Activated naive CD4-positive, alpha-beta T cell treated with anti-CD3 and anti-CD28 coated beads, Interleukin-2, amount 50 U/mL, for 72 hours (primary cell): ENCODE results near the gene SERPINB2. TPM values are rescaled to one million over a fixed set of nuclear protein-coding genes. Genes with fewer than 3 reads are reported as not detected.
"Not testable (repeated sequence)": the region's sequence is repeated elsewhere in the genome, so short reads cannot be mapped to it uniquely, and the experiment has no call there.

ENCODE experiments used
- ATAC-seq, 2 donors: fragments of 150-1000 bp; cut with Tn5 transposase; 2 replicates each; pipeline ENCODE4 v1.10.0; 2021; ENCODE audit warnings: mild to moderate bottlenecking in 2 of 2, moderate library complexity in 2 of 2
- DNase-seq, 2 donors: peaks; one replicate each; pipeline ENCODE4 v3.0.0; 2021 to 2022; ENCODE audit warnings: low spot score in 2 of 2
- H3K27ac Mint-ChIP-seq, 2 donors: one replicate each; pipeline ENCODE4 v1.8.0; 2022; ENCODE audit warnings: mild to moderate bottlenecking in 2 of 2, mixed read lengths in 2 of 2
- H3K36me3 Mint-ChIP-seq, 2 donors: one replicate each; pipeline ENCODE4 v1.8.0; 2022; ENCODE audit warnings: mixed read lengths in 2 of 2
- H3K9me3 Mint-ChIP-seq, 2 donors: one replicate each; pipeline ENCODE4 v1.8.0; 2022; ENCODE audit warnings: mixed read lengths in 2 of 2
- total RNA-seq, 2 donors: library from RNA; stranded (reverse); gene quantifications; one replicate each; pipeline ENCODE4 v1.2.3, GENCODE V29; 2022

Gene SERPINB2
- total RNA-seq, 2 donors from 2014 or later = not detected

GRCh38 chr18:63906056-63906455 is 18.6 kb downstream of the SERPINB2 start:
- no peaks in the 10 kb centered on the region for H3K9me3 Mint-ChIP-seq
- no peak for DNase-seq
- no peak overlapping the region for H3K27ac Mint-ChIP-seq
- ATAC-seq = no peak
- H3K36me3 Mint-ChIP-seq = no peaks in the 10 kb centered on the region

- Mint-ChIP-seq H3K36me3 (no peaks in the 10 kb centered on the region), H3K27ac (no peak within 1 kb of the TSS), H3K9me3 (no peaks in the 10 kb centered on the region)
- peak in 1 of 2 donors; percentile 69 for ATAC-seq
- DNase-seq = no peak
Measured at GRCh38 chr18:63907664-63908063, 20.2 kb downstream of the SERPINB2 start, which contains the start of gene SERPINB10. TSS of gene SERPINB10 (plus strand) at chr18:63907958. CDS start at chr18:63915511, 7,553 bp downstream.

- DNase-seq (no peak), ATAC-seq (no peak)
- Mint-ChIP-seq H3K36me3 (no peaks in the 10 kb centered on the region), H3K9me3 (no peaks in the 10 kb centered on the region), H3K27ac (no peak overlapping the region)
Measured at GRCh38 chr18:63908858-63909257, 21.4 kb downstream of the SERPINB2 start.

- H3K27ac Mint-ChIP-seq = no peak overlapping the region
- ATAC-seq = no peak
Measured at GRCh38 chr18:63909870-63910269, 22.4 kb downstream of the SERPINB2 start.

GRCh38 chr18:63917817-63918216 is 30.3 kb downstream of the SERPINB2 start:
- DNase-seq (no peak), ATAC-seq (no peak)
- H3K27ac Mint-ChIP-seq = no peak overlapping the region
- H3K9me3 Mint-ChIP-seq = no peaks in the 10 kb centered on the region
- no peaks in the 10 kb centered on the region for H3K36me3 Mint-ChIP-seq

More at GRCh38 chr18:63909870-63910269, 22.4 kb downstream of the SERPINB2 start:
- H3K36me3 Mint-ChIP-seq = no peaks in the 10 kb centered on the region
- DNase-seq = no peak
- no peaks in the 10 kb centered on the region for H3K9me3 Mint-ChIP-seq

- no peak for ATAC-seq
- Mint-ChIP-seq H3K27ac (no peak overlapping the region), H3K36me3 (no peaks in the 10 kb centered on the region), H3K9me3 (no peaks in the 10 kb centered on the region)
- DNase-seq = no peak
Measured at GRCh38 chr18:63922049-63922448, 34.5 kb downstream of the SERPINB2 start.

GRCh38 chr18:63924551-63924950 is 37.0 kb downstream of the SERPINB2 start:
- Mint-ChIP-seq H3K27ac (no peak overlapping the region), H3K36me3 (no peaks in the 10 kb centered on the region), H3K9me3 (no peaks in the 10 kb centered on the region)
- no peak for DNase-seq
- no peak for ATAC-seq

- Mint-ChIP-seq H3K27ac (no peak overlapping the region), H3K36me3 (no peaks in the 10 kb centered on the region), H3K9me3 (no peaks in the 10 kb centered on the region)
- DNase-seq (no peak), ATAC-seq (no peak)
Measured at GRCh38 chr18:63928331-63928730, 40.8 kb downstream of the SERPINB2 start.

- ATAC-seq, H3K27ac Mint-ChIP-seq, DNase-seq, H3K36me3 Mint-ChIP-seq, H3K9me3 Mint-ChIP-seq: not testable (repeated sequence)
Measured at GRCh38 chr18:63929369-63929768, 41.9 kb downstream of the SERPINB2 start.

DNA sequence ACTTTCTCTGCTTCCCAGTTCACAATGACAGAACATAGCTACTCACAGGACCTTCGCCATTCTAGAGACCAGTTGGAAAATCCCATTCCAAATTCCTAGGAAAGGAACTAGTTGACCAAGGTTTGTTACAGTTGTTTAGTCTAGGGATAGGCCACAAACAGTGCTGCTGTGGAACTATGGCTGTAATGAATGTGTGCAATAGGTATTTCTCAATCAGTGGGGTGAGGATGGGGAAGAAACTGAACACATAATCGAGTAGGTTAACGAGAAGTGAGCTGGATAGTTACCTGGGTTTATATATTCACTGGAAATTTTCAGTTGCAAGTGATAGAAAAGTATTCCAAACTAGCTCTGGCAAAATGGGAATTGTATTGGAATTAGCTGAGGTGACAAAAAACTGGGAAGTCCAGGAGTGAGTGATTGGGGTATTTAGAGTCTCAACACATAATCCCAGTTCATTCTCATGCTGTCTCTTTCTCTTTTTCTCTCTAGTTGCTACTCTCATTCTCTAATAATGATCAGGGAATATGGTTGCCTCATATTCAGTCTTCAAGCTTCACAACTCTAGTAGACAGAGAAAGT is 43.4 kb downstream of the SERPINB2 start:
- no peaks in the 10 kb centered on the region for H3K9me3 Mint-ChIP-seq
- no peak for DNase-seq
- ATAC-seq = no peak
- no peak overlapping the region for H3K27ac Mint-ChIP-seq
- H3K36me3 Mint-ChIP-seq = no peaks in the 10 kb centered on the region

DNA sequence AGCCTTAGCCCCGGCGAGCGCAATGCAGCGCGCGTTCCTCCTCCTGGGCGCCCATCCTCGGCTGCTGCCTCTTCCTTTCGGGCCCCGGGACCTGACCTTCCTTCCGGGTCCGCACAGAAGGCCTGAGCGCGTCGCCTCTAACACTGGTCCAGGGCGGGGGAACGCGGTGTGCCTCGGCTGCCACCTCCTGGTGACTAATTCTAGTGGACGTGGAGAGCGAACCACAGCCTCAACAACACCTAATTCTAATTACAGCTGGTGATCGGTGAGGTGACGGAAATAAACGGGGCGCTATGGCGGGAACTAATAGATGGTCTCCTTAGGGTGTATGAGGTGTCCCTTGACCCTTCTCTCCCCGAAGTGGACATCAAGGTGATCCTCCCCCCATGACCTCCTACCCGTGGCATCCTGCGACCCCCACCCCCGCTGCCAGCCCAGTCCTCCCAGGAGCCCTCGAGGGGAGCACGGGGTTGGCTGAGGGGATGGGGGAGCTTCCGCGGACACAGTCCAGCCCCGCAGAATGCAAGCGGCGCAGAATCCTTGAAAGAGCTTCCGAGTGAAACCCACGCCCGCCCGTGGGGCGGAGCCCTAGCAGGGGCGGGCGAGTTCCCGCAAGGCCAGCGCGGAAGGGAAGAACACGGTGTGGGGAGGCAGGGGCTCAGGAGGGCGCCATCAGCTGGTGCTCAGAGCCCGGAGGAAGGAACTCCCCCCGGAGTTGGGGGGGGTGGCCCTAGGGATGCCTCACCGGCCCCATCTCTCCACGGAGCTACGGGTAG is 48.8 kb downstream of the SERPINB2 start:
- Mint-ChIP-seq H3K27ac (no peak overlapping the region), H3K9me3 (no peaks in the 10 kb centered on the region), H3K36me3 (no peaks in the 10 kb centered on the region)
- peak; percentile 83 to 92 for ATAC-seq
- DNase-seq = peak; percentile 56 to 60

DNA sequence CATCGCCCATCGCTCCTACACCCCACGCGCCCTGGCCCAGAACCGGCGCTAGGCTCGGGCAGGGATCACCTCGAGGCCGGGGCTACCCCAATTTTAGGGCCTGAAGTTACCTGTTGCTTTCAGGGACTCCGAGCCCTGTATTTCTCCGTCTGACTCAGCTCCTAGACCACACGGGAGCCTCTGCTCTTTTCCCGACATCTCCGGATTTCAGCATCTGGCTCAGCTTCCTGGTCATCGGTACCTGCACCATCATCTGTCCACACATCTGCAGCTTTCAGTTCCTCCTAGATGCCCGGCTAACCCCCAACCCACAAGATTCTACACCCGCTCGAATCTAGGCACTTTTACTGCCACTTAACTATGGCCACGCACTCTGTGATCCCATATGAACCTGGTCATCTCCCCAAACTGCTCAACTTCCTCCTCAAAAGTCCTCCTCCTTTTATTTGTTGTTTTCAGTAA is 49.5 kb downstream of the SERPINB2 start:
- no peak for DNase-seq
- ATAC-seq = no peak
- Mint-ChIP-seq H3K9me3 (no peaks in the 10 kb centered on the region), H3K36me3 (no peaks in the 10 kb centered on the region), H3K27ac (no peak overlapping the region)

GRCh38 chr18:63940008-63940407 is 52.5 kb downstream of the SERPINB2 start:
- ATAC-seq (no peak), DNase-seq (no peak)
- peaks cover 0 to 6% of the 10 kb centered on the region in 2 donors for H3K36me3 Mint-ChIP-seq
- no peak overlapping the region for H3K27ac Mint-ChIP-seq
- no peaks in the 10 kb centered on the region for H3K9me3 Mint-ChIP-seq

DNA sequence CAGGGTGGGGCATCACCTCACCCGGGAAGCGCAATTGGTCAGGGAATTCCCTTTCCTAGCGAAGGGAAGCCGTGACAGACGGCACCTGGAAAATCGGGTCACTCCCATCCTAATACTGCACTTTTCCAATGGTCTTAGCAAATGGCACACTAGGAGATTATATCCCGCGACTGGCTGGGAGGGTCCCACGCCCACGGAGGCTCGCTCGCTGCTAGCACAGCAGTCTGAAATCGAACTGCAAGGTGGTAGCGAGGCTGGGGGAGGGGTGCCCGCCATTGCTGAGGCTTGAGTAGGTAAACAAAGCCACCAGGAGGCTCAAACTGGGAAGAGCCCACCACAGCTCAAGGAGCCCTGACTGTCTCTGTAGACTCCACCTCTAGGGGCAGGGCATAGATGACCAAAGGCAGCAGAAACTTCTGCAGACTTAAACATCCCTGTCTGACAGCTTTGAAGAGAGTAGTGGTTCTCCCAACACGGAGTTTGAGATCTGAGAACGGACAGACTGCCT is 53.1 kb downstream of the SERPINB2 start:
- not testable (repeated sequence) for ATAC-seq, H3K27ac Mint-ChIP-seq, H3K36me3 Mint-ChIP-seq, DNase-seq, H3K9me3 Mint-ChIP-seq

- peaks cover 6 to 11% of the 10 kb centered on the region in 2 donors for H3K36me3 Mint-ChIP-seq
- peak overlapping the region in 1 of 2 donors; percentile 63 for H3K27ac Mint-ChIP-seq
- H3K9me3 Mint-ChIP-seq = peaks cover 5 to 6% of the 10 kb centered on the region in 2 donors
- no peak for ATAC-seq
- DNase-seq = no peak
Measured at GRCh38 chr18:63947051-63947790, 59.7 kb downstream of the SERPINB2 start.

- DNase-seq (peak; percentile 64 to 69), ATAC-seq (peak; percentile 70 to 92)
- H3K9me3 Mint-ChIP-seq = peaks cover 5 to 6% of the 10 kb centered on the region in 2 donors
- peaks cover 0 to 17% of the 10 kb centered on the region in 2 donors for H3K36me3 Mint-ChIP-seq
- H3K27ac Mint-ChIP-seq = peak within 1 kb of the TSS; percentile 77 to 88
Measured at GRCh38 chr18:63949068-63949737, 61.7 kb downstream of the SERPINB2 start, which contains the start of gene HMSD. TSS of gene HMSD (plus strand) at chr18:63949301. CDS start at chr18:63953456, 4,155 bp downstream.
